ENCODE results near the gene PLCE1. TPM values are rescaled to one million over a fixed set of nuclear protein-coding genes. Genes with fewer than 3 reads are reported as not detected.

The PLCE1 gene
- total and polyA plus RNA-seq, 2 experiments from 2014 or later: 0.10 to 0.58 TPM

DNA sequence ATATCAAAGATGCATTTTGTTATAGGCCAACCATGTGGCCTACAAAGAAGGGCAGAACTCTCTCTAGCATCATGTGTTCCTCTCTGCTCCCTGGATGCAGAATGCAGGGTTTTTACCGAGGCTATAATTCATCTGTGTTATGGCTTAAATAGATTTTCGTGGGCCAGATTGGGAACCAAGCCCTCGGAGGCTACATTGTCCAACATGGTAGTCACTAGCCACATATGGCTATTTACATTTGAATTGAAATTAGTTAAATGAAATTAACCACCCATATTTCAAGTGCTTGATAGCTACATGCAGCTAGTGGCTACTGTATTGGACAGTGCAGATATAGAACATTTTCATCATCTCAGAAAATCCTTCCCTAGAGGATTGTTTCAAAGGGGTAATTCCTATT, 2.8 kb downstream of the PLCE1 start:
- Histone ChIP-seq H3K79me2 (replicated peaks; ENCODE audit: insufficient read depth) (no peaks in the 10 kb centered on the region), H4K20me1 (replicated peaks; ENCODE audit: insufficient read depth) (peaks cover 3% of the 10 kb centered on the region; the same call in 1 of the 2 replicates), H3F3A (replicated peaks; ENCODE audit: low read depth) (no peaks in the 10 kb centered on the region), H3K9me2 (ENCODE audit: insufficient read depth) (no peaks in the 10 kb centered on the region), H3K36me3 (ENCODE audit: insufficient read depth) (no peaks in the 10 kb centered on the region), H3K4me2 (no peak overlapping the region), H3K27me3 (ENCODE audit: insufficient read depth) (peaks cover 60% of the 10 kb centered on the region), H3K4me1 (ENCODE audit: insufficient read depth) (0 out of 2 replicates have a peak, but pooled peaks cover 3% of the 10 kb centered on the region), H2AFZ (no peak overlapping the region), H3K4me3 (no peak overlapping the region), H3K27ac (ENCODE audit: low read depth) (no peak overlapping the region)
- Mint-ChIP-seq H3K36me3 (ENCODE audit: low read depth) (no peaks in the 10 kb centered on the region; the same call in 2 of the 3 replicates), H3K4me1 (peaks cover 17% of the 10 kb centered on the region; the same call in 2 of the 3 replicates), H3K4me3 (no peak overlapping the region), H3K27ac (no peak overlapping the region), H3K27me3 (ENCODE audit: insufficient read depth, low read depth, poor library complexity) (peaks cover 43% of the 10 kb centered on the region), H3K9me3 (no peaks in the 10 kb centered on the region; the same call in 2 of the 3 replicates)
- TF ChIP-seq REST (IDR thresholded peaks at IDR 0.05; ENCODE audit: unreplicated experiment) (no peak), JUNB (IDR thresholded peaks at IDR 0.05; ENCODE audit: unreplicated experiment) (no peak), CREB1 (CRISPR knock-in tag; IDR thresholded peaks at IDR 0.05; ENCODE audit: low read depth) (no peak), EZH2 (IDR thresholded peaks at IDR 0.05; ENCODE audit: low read depth, unreplicated experiment) (no peak), STAT1 (IDR thresholded peaks at IDR 0.05; ENCODE audit: unreplicated experiment) (no peak), POLR2AphosphoS5 (IDR thresholded peaks at IDR 0.05; ENCODE audit: low read depth) (no peak), NANOG (IDR thresholded peaks at IDR 0.05; ENCODE audit: borderline replicate concordance) (no peak), ZNF331 (CRISPR knock-in tag; IDR thresholded peaks at IDR 0.05; ENCODE audit: low read depth) (no peak)
- TF ChIP-seq, protein P1, sequence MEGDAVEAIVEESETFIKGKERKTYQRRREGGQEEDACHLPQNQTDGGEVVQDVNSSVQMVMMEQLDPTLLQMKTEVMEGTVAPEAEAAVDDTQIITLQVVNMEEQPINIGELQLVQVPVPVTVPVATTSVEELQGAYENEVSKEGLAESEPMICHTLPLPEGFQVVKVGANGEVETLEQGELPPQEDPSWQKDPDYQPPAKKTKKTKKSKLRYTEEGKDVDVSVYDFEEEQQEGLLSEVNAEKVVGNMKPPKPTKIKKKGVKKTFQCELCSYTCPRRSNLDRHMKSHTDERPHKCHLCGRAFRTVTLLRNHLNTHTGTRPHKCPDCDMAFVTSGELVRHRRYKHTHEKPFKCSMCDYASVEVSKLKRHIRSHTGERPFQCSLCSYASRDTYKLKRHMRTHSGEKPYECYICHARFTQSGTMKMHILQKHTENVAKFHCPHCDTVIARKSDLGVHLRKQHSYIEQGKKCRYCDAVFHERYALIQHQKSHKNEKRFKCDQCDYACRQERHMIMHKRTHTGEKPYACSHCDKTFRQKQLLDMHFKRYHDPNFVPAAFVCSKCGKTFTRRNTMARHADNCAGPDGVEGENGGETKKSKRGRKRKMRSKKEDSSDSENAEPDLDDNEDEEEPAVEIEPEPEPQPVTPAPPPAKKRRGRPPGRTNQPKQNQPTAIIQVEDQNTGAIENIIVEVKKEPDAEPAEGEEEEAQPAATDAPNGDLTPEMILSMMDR (conservative IDR thresholded peaks at IDR 0.05; ENCODE audit: low read depth in 2 of 2): no peak
- DNase-seq (ENCODE audit: low spot score): no peak
- ATAC-seq: no peak

- no peaks in the 10 kb centered on the region for H3K36me3 ChIP-seq (ENCODE audit: insufficient read depth)
- DNase-seq (ENCODE audit: low spot score) (no peak), ATAC-seq (no peak)
- no peaks in the 10 kb centered on the region for H3F3A ChIP-seq (replicated peaks; ENCODE audit: low read depth)
- peaks cover 3% of the 10 kb centered on the region; the same call in 1 of the 2 replicates for H4K20me1 ChIP-seq (replicated peaks; ENCODE audit: insufficient read depth)
- H3K4me1 Mint-ChIP-seq: peaks cover 9% of the 10 kb centered on the region; the same call in 2 of the 3 replicates
- H3K4me3 ChIP-seq: no peak overlapping the region
- no peak overlapping the region for H3K27ac Mint-ChIP-seq
- no peaks in the 10 kb centered on the region for H3K79me2 ChIP-seq (replicated peaks; ENCODE audit: insufficient read depth)
- H2AFZ ChIP-seq: no peak overlapping the region
- no peaks in the 10 kb centered on the region; the same call in 2 of the 3 replicates for H3K36me3 Mint-ChIP-seq (ENCODE audit: low read depth)
- no peak overlapping the region for H3K27ac ChIP-seq (ENCODE audit: low read depth)
- H3K27me3 Mint-ChIP-seq (ENCODE audit: insufficient read depth, low read depth, poor library complexity): peaks cover 37% of the 10 kb centered on the region
- no peaks in the 10 kb centered on the region; the same call in 2 of the 3 replicates for H3K9me3 Mint-ChIP-seq
- no peak overlapping the region for H3K4me2 ChIP-seq
- no peaks in the 10 kb centered on the region for H3K9me2 ChIP-seq (ENCODE audit: insufficient read depth)
- no peak overlapping the region for H3K4me3 Mint-ChIP-seq
- no peak for TF ChIP-seq JUNB (IDR thresholded peaks at IDR 0.05; ENCODE audit: unreplicated experiment)
- TF ChIP-seq ZNF331 (CRISPR knock-in tag; IDR thresholded peaks at IDR 0.05; ENCODE audit: low read depth): no peak
- no peak for TF ChIP-seq STAT1 (IDR thresholded peaks at IDR 0.05; ENCODE audit: unreplicated experiment)
- no peak for TF ChIP-seq EZH2phosphoT487 (IDR thresholded peaks at IDR 0.05; ENCODE audit: unreplicated experiment)
- no peak for TF ChIP-seq REST (IDR thresholded peaks at IDR 0.05; ENCODE audit: unreplicated experiment)
- no peak for TF ChIP-seq EZH2 (IDR thresholded peaks at IDR 0.05; ENCODE audit: low read depth, unreplicated experiment)
- no peaks in the 10 kb centered on the region for H3K4me1 ChIP-seq (ENCODE audit: insufficient read depth)
- H3K27me3 ChIP-seq (ENCODE audit: insufficient read depth): peaks cover 50% of the 10 kb centered on the region
Observed at GRCh38 chr10:93997546-93997945, 3.8 kb downstream of the PLCE1 start.
